ENCODE measurements around the gene NOP14. TPM values are rescaled to one million over a fixed set of nuclear protein-coding genes. Genes with fewer than 3 reads are reported as not detected.

The NOP14 gene
- total RNA-seq, 4 donors from 2014 or later: 16.7 to 21.1 (median 18.8) TPM

DNA sequence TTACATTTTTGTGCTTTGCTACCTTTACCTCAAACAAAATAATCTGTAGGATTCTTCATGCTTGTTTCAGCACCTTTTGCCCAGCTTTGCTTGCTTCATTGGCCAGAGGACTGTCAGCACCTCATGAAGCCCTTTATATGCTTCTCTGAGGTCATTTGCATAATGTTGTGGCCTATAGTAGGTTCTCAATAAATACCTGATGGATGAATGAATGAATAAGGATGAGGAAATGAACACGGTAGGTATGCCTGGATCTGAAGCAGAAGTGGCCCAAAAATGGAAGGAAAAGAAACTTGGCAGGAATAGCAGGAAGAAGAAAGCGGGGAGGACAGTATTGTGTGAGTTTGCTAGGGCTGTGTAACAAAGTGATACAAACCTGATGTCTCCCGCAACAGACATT, 8.1 kb upstream of the NOP14 start:
- Histone ChIP-seq H3K36me3 (peaks cover 0 to 3% (median 0%) of the 10 kb centered on the region in 4 donors), H3K4me3 (no peak overlapping the region), H3K27me3 (no peaks in the 10 kb centered on the region), H3K27ac (replicated peaks in 1 of 4) (no peak overlapping the region), H3K9me3 (no peaks in the 10 kb centered on the region), H3K4me1 (no peaks in the 10 kb centered on the region)
- no peak for DNase-seq (ENCODE audit: extremely low spot score)
- intact Hi-C loops (cut with DNase I): no loop called here
- TF ChIP-seq POLR2A (IDR thresholded peaks at IDR 0.05; ENCODE audit: low read depth): no peak
- no peak for TF ChIP-seq POLR2AphosphoS5 (IDR thresholded peaks at IDR 0.05)
- TF ChIP-seq EP300 (IDR thresholded peaks at IDR 0.05): no peak
- TF ChIP-seq, protein P1, sequence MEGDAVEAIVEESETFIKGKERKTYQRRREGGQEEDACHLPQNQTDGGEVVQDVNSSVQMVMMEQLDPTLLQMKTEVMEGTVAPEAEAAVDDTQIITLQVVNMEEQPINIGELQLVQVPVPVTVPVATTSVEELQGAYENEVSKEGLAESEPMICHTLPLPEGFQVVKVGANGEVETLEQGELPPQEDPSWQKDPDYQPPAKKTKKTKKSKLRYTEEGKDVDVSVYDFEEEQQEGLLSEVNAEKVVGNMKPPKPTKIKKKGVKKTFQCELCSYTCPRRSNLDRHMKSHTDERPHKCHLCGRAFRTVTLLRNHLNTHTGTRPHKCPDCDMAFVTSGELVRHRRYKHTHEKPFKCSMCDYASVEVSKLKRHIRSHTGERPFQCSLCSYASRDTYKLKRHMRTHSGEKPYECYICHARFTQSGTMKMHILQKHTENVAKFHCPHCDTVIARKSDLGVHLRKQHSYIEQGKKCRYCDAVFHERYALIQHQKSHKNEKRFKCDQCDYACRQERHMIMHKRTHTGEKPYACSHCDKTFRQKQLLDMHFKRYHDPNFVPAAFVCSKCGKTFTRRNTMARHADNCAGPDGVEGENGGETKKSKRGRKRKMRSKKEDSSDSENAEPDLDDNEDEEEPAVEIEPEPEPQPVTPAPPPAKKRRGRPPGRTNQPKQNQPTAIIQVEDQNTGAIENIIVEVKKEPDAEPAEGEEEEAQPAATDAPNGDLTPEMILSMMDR (IDR thresholded peaks at IDR 0.05): no peak
- WGBS: 88% methylated on average over 3 of the region's 3 CpGs

DNA sequence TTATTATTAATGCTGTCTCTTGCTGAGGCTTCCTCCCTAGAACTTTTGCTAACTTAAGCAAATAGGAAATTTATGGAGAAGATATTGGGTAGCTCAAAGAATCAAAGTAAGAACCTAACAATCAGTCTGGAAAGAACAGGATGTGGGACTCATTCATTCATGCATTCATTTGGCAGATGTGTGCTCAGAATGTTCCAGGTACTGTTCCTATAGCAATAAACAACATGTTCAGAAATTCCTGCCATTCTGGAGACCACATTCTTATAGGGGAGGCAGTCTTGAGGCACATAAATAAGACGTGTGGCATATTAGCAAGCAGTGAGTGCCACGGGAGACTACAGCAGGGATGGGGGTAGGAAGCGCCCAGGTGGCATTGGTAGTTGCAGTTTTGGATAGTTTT, 5.2 kb upstream of the NOP14 start:
- peaks cover 9 to 16% (median 13%) of the 10 kb centered on the region in 4 donors for H3K4me1 ChIP-seq
- H3K27me3 ChIP-seq: no peaks in the 10 kb centered on the region
- H3K9me3 ChIP-seq: no peaks in the 10 kb centered on the region
- intact Hi-C loops (cut with DNase I): loop anchor here (10.0 kb wide), 2 partner anchors 204 to 554 kb away; partner anchors contain the start of genes CFAP99 and ZFYVE28
- H3K27ac ChIP-seq (replicated peaks in 1 of 4): no peak overlapping the region
- no peak overlapping the region for H3K4me3 ChIP-seq
- no peak for DNase-seq (ENCODE audit: extremely low spot score)
- 65% methylated on average over 3 of the region's 3 CpGs for WGBS
- peaks cover 0 to 3% (median 0%) of the 10 kb centered on the region in 4 donors for H3K36me3 ChIP-seq
- no peak for TF ChIP-seq EP300 (IDR thresholded peaks at IDR 0.05)
- TF ChIP-seq POLR2AphosphoS5 (IDR thresholded peaks at IDR 0.05): no peak
- TF ChIP-seq, protein P1 (IDR thresholded peaks at IDR 0.05): no peak

DNA sequence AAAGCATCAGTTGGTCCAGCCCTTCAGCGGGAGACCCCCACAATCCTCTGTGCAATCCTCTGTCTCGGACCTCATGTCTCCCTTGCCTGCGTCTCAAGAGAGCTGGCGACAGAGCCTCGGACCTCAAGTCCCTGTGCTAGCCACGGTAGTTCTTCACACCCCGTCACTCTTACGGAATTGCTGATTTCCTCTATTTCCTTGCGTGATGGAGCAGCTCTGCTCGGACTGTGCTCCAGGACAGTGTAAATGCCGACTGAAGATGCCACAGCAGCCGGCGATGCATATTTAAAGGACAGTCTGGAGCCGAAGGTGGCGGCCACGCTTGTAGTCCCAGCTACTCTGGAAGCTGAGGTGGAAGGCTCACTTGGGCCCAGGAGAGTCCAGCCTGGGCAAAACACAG, 2.1 kb upstream of the NOP14 start:
- intact Hi-C loops (cut with DNase I): loop anchor here (10.0 kb wide), 2 partner anchors 200 to 550 kb away; partner anchors contain the start of genes CFAP99 and ZFYVE28
- no peak overlapping the region for H3K4me3 ChIP-seq
- 95% methylated on average over 13 of the region's 16 CpGs for WGBS

DNA sequence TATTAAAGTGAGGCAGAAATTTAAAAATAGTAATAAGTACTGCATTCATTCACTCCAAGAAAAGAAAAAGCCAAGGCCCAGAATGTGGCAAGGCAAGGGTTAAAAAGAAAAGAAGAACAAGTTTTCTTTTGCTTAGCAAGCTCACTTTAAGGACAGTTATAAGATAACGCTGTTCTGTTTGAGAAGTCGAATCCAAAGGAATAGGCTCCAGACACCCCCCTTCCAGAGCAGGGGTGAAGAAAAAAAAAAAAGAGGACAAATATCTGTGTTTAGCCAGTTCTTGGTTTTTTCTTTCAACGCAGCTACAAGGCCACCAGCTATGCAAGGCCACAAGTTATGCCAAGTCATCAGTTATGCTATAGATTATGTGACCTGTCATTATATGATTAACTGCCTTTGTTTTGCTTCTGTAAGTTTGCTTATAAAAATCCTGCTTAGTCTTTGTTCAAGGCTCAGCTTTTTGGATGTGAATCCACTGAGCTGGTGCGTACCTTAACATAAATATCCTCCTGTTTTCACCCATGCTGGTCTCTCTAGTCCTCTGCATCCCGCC, 1.6 kb upstream of the NOP14 start:
- DNase-seq (ENCODE audit: extremely low spot score): no peak
- intact Hi-C loops (cut with DNase I): loop anchor here (10.0 kb wide), 2 partner anchors 200 to 550 kb away; partner anchors contain the start of genes CFAP99 and ZFYVE28
- H3K27me3 ChIP-seq: no peaks in the 10 kb centered on the region
- H3K27ac ChIP-seq (replicated peaks in 1 of 4): no peak overlapping the region
- H3K36me3 ChIP-seq: no peaks in the 10 kb centered on the region
- peaks cover 25 to 38% (median 34%) of the 10 kb centered on the region in 4 donors for H3K4me1 ChIP-seq
- TF ChIP-seq, protein P1 (IDR thresholded peaks at IDR 0.05): no peak
- no peak for TF ChIP-seq POLR2AphosphoS5 (IDR thresholded peaks at IDR 0.05)
- TF ChIP-seq EP300 (IDR thresholded peaks at IDR 0.05): no peak
- WGBS: 60% methylated on average over 5 of the region's 5 CpGs
- H3K4me3 ChIP-seq: peak overlapping the region; percentile 81 to 99 (median 98)
- H3K9me3 ChIP-seq: no peaks in the 10 kb centered on the region

More for the DNA sequence above, 2.1 kb upstream of the NOP14 start:
- no peaks in the 10 kb centered on the region for H3K9me3 ChIP-seq
- peaks cover 25 to 33% (median 29%) of the 10 kb centered on the region in 4 donors for H3K4me1 ChIP-seq
- H3K27ac ChIP-seq (replicated peaks in 1 of 4): no peak overlapping the region
- TF ChIP-seq POLR2A (IDR thresholded peaks at IDR 0.05; ENCODE audit: low read depth): no peak
- TF ChIP-seq POLR2AphosphoS5 (IDR thresholded peaks at IDR 0.05): no peak
- TF ChIP-seq, protein P1 (IDR thresholded peaks at IDR 0.05): no peak
- TF ChIP-seq EP300 (IDR thresholded peaks at IDR 0.05): no peak
- H3K36me3 ChIP-seq: no peaks in the 10 kb centered on the region
- DNase-seq (ENCODE audit: extremely low spot score): no peak
- no peaks in the 10 kb centered on the region for H3K27me3 ChIP-seq
